Right ventricle myocardium superior (tissue), 1 donor: ENCODE measurements around the gene MT1M. TPM values are rescaled to one million over a fixed set of nuclear protein-coding genes. Genes with fewer than 3 reads are reported as not detected.
"Not testable (repeated sequence)": the region's sequence is repeated elsewhere in the genome, so short reads cannot be mapped to it uniquely, and the experiment has no call there.

Source experiments
- ATAC-seq: fragments of 200-7000 bp; cut with Tn5 transposase; one replicate; pipeline ENCODE4 v1.9.1; 2020; ENCODE audit warnings: mild to moderate bottlenecking; ENCODE audit not compliant: poor library complexity
- DNase-seq: peaks from one replicate; pipeline ENCODE4 v3.0.0-alpha.2; 2020
- intact Hi-C: fragments of 100-400 bp; cut with DNase I; formaldehyde crosslinking; loops from one replicate; pipeline ENCODE4 v1.11.2; 2022
- total RNA-seq: library from RNA; stranded (reverse); fragmentation: NEBNext Ultra II Directional; extraction: Animal tissue kit (Norgen Biotek cat#: 25700); gene quantifications from one replicate; pipeline ENCODE4 v1.2.1, GENCODE V29; 2021
- donor health status: DM: no; HTN: yes; CAD: no; lungs with severe emphysema.

The MT1M gene
- total RNA-seq, 1 donor from 2014 or later, result 5.4 TPM

DNA sequence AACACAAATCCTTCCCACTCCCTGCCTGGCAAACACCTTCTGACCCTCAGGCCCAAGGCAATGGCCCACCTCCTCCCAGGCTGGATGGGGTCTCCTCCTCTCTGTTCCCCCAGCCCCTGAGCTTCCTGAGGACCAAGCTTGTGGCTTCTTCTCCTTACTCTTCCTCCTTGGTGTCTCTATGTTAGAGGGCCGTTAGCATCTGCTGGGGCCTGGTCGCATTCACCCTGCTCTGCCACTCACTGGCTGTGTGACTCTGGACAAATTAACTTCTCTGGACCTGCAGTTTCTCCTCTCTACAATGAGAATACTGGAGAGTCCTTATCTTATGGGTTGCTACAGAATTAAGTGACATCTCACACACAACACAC, 24.8 kb upstream of the MT1M start:
- DNase-seq (no peak), ATAC-seq (no peak)
- intact Hi-C loops, result loop anchor here (2.0 kb wide), 1 partner anchor 75 kb away; the partner anchor contains the start of gene MT1X

GRCh38 chr16:56608043-56608875, 24.2 kb upstream of the MT1M start, which contains the start of gene MT2A:
Gene MT2A (plus strand): TSS chr16:56608584. CDS start chr16:56608656, 72 bp downstream.
- DNase-seq (peak; percentile 98), ATAC-seq (peak; percentile 84)
- intact Hi-C loops, result loop anchor here (2.0 kb wide), 1 partner anchor 75 kb away; the partner anchor contains the start of gene MT1X

DNA sequence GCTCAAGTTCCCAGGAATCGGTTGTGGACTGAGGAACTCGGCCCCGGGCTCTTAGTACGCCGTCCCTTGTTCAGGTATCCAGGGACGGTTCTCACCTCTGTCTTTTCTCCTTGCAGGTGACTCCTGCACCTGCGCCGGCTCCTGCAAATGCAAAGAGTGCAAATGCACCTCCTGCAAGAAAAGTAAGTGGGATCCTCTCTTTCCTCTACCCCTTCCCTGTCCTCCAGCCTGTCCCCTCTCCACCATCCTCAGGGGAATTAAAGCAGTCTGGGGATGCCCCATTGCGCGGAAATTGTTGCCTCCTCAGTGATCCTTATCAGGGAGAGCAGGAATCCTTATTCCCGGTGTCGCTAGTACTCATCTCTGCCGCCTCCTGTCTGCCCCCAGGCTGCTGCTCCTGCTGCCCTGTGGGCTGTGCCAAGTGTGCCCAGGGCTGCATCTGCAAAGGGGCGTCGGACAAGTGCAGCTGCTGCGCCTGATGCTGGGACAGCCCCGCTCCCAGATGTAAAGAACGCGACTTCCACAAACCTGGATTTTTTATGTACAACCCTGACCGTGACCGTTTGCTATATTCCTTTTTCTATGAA, 23.5 kb upstream of the MT1M start:
- intact Hi-C loops, result loop anchor here (2.0 kb wide), 1 partner anchor 74 kb away; the partner anchor contains the start of gene MT1X
- DNase-seq, result no peak

GRCh38 chr16:56609463-56609921, 23.0 kb upstream of the MT1M start:
- DNase-seq (peak; percentile 70), ATAC-seq (peak; percentile 23)
- intact Hi-C loops, result loop anchor here (2.0 kb wide), 1 partner anchor 73 kb away; the partner anchor contains the start of gene MT1X

More for the DNA sequence above, 23.5 kb upstream of the MT1M start:
- ATAC-seq, result no peak

DNA sequence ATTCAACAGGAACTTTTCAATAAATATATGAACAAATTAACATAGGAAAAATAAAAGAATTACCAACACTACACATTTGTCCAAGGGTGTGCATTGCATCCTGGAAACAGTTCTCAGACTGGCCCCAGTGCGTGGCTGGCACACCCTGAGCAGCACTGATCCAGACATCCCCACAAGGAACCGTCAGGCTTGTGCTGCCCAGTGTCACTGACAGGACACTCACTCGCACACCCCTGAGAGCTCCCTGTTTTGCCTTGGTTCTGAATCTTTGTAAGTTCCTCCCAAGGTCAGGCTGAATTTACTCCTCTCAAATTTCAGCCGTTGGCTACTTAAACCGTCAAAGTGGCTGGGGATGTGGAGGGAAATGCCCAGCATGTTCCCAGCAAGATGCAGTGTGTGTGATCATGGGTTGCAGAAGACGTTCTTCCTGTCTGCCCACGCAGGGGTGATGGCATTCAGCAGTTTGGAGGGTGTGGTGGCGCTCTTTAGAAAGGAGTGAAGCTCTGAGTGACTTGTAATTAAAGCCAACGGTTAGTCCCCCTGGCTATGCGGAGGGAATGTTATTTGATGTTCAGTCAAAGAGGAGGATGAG, 22.3 kb upstream of the MT1M start:
- intact Hi-C loops, result no loop called here
- DNase-seq (no peak), ATAC-seq (peak; percentile 3)

GRCh38 chr16:56610609-56611111, 21.8 kb upstream of the MT1M start:
- intact Hi-C loops, result no loop called here
- no peak for ATAC-seq
- DNase-seq, result no peak

- peak; percentile 81 for DNase-seq
- intact Hi-C loops, result no loop called here
Measured at GRCh38 chr16:56611281-56611833, 21.1 kb upstream of the MT1M start.

DNA sequence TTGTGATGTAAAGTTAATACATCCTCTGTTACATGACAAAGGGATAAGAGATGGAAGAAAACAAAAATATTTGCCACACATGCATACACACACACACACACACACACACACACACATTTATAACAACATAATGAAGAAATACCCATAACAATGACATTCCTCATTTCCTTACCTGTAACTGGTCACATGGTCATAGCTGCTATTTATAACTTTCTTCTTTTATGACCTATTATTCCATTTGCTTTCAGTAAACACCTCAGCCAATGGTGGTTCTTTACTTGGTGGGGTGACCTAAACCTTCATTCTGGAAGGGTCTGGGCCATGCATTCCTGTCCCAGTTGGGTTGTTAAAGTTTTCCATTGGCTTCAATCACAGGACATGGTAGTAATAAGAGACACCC, 18.8 kb upstream of the MT1M start:
- DNase-seq (no peak), ATAC-seq (no peak)
- intact Hi-C loops, result no loop called here

More at GRCh38 chr16:56611281-56611833, 21.1 kb upstream of the MT1M start:
- ATAC-seq, result peak; percentile 64

DNA sequence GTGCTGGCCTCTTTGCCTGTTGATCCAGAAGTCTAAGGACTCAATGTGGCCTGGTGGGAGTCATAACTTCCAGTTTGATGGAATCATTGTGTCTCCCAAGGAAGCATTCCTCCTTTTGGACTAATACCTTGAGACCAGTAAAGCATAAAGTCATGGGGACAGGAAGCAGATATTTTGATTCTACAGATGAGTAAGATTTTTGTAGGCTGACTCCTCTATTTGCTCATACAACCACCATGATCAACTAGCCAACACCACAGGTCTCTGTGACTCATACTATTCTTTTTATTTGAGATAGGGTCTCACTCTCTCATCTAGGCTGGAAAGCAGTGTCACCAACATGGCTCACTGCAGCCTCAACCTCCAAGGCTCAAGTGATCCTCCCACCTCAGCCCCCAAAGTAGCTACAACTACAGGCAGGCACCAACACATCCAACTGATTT, 17.9 kb upstream of the MT1M start:
- intact Hi-C loops, result no loop called here
- no peak for DNase-seq
- no peak for ATAC-seq

DNA sequence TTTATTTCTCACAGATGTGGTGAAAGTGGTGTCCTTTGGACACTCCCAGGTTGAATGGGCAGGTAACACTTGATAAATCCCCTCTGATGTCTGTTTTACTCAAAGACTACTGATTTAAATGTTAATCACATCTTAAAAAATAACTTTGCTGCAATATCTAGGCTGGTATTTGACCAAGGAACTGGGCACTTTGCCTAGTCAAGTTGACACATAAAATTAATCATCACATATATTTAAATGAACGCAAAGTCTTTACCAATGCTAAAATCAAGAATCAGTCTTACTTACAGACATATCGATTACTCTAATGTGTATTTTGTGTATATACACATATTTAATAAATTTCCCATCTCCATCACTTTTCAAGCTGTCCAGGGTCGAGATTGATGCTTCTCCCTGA, 17.1 kb upstream of the MT1M start:
- DNase-seq (no peak), ATAC-seq (no peak)
- intact Hi-C loops, result no loop called here

- ATAC-seq, result peak; percentile 11
Measured at GRCh38 chr16:56616608-56617211, 15.7 kb upstream of the MT1M start.

DNA sequence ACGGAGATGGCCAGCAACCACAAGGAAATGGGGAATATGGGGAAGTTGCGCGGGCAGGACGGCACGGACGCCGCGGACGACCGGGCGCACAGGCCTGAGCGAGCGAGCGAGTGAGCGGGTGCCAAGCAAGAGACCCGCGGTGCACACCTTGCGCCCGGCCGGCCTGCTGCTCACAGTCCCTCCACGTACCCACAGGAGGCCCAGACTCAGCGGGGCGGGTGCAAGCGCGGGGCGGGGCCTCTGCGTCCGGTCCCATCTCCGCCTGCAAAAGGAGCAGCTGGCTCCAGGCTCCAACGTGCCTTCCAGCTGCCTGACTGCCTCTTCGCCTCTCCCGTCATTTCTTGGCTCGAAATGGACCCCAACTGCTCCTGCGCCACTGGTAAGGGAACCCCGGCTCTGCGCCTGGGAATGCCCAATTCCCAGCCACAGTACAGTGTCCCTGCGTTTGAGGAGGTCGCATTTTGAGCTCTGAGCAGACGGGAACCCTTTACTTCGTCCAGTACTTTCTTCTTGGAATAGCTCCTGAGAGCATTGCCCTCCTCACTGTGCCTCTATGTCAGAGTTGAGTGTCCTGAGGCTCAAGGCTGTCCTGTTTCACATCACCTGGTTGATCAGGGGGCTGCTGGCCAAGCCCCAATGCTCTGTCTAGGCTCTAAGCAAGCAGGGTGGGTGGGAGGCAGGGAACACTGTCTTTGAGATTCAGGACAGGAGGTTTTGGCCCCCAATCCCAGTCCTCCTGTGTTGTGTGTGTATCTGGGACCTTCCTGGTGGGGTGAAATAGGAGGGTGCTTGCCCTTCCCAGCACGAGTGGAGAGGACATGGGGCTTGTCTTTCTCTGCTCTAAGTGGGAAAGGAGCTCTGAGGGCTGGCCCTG, 15.0 kb upstream of the MT1M start:
- intact Hi-C loops, result no loop called here
- peak; percentile 95 for ATAC-seq
- DNase-seq, result peak; percentile 92

More at GRCh38 chr16:56616608-56617211, 15.7 kb upstream of the MT1M start:
- no peak for DNase-seq
- intact Hi-C loops, result no loop called here

DNA sequence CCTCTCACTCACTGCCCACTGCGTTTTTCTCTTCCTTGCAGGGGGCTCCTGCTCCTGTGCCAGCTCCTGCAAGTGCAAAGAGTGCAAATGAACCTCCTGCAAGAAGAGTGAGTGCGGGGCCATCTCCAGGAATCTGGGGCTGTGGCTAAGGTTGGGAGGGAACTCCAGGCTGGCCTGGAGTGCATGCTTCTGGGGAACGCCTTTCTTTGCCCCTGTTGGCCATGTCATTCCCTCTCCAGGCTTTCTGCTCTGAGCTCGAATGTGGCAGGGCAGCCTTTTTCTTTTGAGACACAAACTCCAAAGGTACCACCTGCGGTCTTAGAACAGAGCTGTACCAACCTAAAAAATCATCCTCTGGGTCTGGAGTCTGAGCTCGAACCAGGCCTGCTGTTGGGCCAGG, 14.3 kb upstream of the MT1M start:
- no peak for DNase-seq
- ATAC-seq, result no peak
- intact Hi-C loops, result no loop called here

DNA sequence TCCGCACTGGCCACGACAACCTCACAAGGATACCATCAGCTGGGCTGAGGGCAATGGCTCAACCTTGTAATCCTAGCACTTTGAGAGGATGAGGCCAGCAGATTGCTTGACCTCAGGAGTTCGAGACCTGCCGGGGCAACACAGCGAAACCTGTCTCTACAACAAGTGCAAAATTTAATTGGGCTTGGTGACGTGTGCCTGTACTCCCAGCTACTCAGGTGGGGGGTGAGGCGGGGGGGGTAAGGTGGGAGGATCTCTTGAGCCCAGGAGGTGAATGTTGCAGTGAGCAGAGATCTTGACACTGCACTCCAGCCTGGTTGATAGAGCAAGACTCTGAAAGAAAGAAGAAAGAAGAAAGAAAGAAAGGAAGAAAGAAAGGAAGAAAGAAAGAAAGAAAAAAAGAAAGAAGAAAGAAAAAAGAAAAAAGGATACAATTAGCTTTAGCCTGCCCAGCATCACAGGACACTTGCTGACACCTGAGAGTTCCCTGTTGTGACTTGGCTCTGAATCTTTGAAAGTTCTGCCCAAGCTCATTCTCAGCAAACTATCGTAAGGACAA, 12.0 kb upstream of the MT1M start:
- ATAC-seq (no peak), DNase-seq (no peak)
- intact Hi-C loops, result no loop called here

DNA sequence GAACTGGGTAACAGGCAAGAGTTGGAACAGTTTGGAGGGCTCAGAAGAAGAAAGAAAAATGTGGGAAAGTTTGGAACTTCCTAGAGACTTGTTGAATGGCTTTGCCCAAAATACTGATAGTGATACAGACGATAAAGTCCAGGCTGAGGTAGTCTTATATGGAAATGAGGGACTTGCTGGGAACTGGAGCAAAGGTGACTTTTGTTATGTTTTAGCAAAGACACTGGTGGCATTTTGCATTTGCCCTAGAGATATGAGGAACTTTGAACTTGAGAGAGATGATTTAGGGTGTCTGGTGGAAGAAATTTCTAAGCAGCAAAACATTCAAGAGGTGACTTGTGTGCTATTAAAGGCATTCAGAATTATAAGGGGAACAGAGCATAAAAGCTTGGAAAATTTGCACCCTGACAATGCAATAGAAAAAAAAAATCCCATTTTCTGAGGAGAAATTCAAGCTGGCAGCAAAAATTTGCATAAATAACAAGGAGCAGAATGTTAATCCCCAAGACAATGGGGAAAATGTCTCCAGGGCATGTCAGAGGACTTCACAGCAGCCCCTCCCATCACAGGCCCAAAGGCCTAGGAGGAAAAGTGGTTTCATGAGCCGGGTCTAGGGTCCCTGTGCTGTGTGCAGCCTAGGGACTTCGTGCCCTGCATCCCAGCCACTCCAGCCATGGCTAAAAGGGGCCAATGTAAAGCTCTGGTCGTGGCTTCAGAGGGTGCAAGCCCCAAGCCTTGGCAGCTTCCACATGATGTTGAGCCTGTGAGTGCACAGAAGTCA, 10.6 kb upstream of the MT1M start:
- intact Hi-C loops, ATAC-seq, DNase-seq: not testable (repeated sequence)

DNA sequence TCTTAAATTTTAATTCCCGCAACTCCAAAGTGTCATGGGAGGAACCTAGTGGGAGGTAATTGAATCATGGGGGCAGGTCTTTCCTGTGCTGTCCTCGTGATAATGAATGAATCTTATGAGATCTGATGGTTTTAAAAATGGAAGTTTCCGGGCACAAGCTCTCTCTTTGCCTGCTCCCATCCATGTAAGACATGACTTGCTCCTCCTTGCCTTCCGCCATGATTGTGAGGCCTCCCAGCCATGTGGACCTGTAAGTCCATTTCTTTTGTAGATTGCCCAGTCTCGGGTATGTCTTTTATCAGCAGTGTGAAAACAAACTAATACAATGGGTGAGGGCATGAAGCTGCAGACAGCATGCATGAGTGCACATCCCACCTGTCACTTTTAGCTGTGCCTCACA, 9.3 kb upstream of the MT1M start:
- ATAC-seq, intact Hi-C loops: not testable (repeated sequence)

More for the DNA sequence above, 9.3 kb upstream of the MT1M start:
- not testable (repeated sequence) for DNase-seq
